ENCODE results near the gene HSD11B1.

The HSD11B1 gene

GRCh38 chr1:209704584-209704983, at the start of gene HSD11B1:
HSD11B1 (plus strand) TSS chr1:209704846; CDS start chr1:209704943, 97 bp downstream.
- no peak for DNase-seq

- no peak for DNase-seq
Measured at GRCh38 chr1:209655411-209656231, 49.0 kb upstream of the HSD11B1 start.

- DNase-seq = no peak
Measured at GRCh38 chr1:209657140-209657879, 47.3 kb upstream of the HSD11B1 start.

- DNase-seq = no peak
Measured at GRCh38 chr1:209657918-209658317, 46.7 kb upstream of the HSD11B1 start.

GRCh38 chr1:209659909-209660308, 44.7 kb upstream of the HSD11B1 start:
- DNase-seq = no peak

- no peak for DNase-seq
Measured at GRCh38 chr1:209661071-209661470, 43.6 kb upstream of the HSD11B1 start.

- DNase-seq = no peak
Measured at GRCh38 chr1:209662879-209663327, 41.7 kb upstream of the HSD11B1 start.

GRCh38 chr1:209667103-209667502, 37.5 kb upstream of the HSD11B1 start:
- no peak for DNase-seq

GRCh38 chr1:209667708-209668107, 36.9 kb upstream of the HSD11B1 start:
- no peak for DNase-seq

GRCh38 chr1:209670441-209671082, 34.1 kb upstream of the HSD11B1 start:
- DNase-seq = no peak

- no peak for DNase-seq
Measured at GRCh38 chr1:209672705-209673630, 31.7 kb upstream of the HSD11B1 start.

- DNase-seq = no peak
Measured at GRCh38 chr1:209673631-209674417, 30.8 kb upstream of the HSD11B1 start.

GRCh38 chr1:209674957-209675564, 29.6 kb upstream of the HSD11B1 start, which contains the start of gene G0S2:
G0S2 (plus strand) TSS chr1:209675412; CDS start chr1:209675685, 273 bp downstream.
- peak; percentile 65 for DNase-seq

- peak; percentile 55 for DNase-seq
Measured at GRCh38 chr1:209675565-209676154, 29.0 kb upstream of the HSD11B1 start.

GRCh38 chr1:209678981-209679539, 25.6 kb upstream of the HSD11B1 start:
- DNase-seq = no peak

- DNase-seq = no peak
Measured at GRCh38 chr1:209685821-209686220, 18.8 kb upstream of the HSD11B1 start.

GRCh38 chr1:209686322-209686721, 18.3 kb upstream of the HSD11B1 start:
- no peak for DNase-seq

GRCh38 chr1:209688746-209689234, 15.9 kb upstream of the HSD11B1 start:
- no peak for DNase-seq

- DNase-seq = no peak
Measured at GRCh38 chr1:209689477-209689876, 15.2 kb upstream of the HSD11B1 start.

GRCh38 chr1:209691237-209691636, 13.4 kb upstream of the HSD11B1 start:
- no peak for DNase-seq
